IMR-90 (cell line): ENCODE results near the gene ZFYVE28. TPM values are rescaled to one million over a fixed set of nuclear protein-coding genes. Genes with fewer than 3 reads are reported as not detected.

Experiments used
- ATAC-seq: fragments of 200-7000 bp; cut with Tn5 transposase; 2 replicates; pipeline ENCODE4 v1.9.1; 2020; ENCODE audit warnings: low read depth, mild to moderate bottlenecking, moderate library complexity
- BruUV-seq: library from RNA; stranded (reverse); fragments of 400-500 nt; replicated peaks from 2 replicates; lab custom pipeline; 2021; lab: Mats Ljungman, UMichigan
- CTCF ChIA-PET: fragments of 300-600 bp; formaldehyde crosslinking; extraction: SDS; loops from one replicate; lab custom pipeline; 2021; ENCODE audit warnings: antibody characterized with exemption; lab: Yijun Ruan, JAX
- POLR2A ChIA-PET: fragments of 300-600 bp; sonication (Branson Sonifier 250); formaldehyde crosslinking; loops from one replicate; lab custom pipeline; 2022; ENCODE audit warnings: antibody characterized with exemption; ENCODE audit not compliant: unreplicated experiment; lab: Charles Lee
- DNase-seq: peaks from one replicate; pipeline ENCODE4 v3.0.0; 2013
- H2AFZ ChIP-seq: replicated peaks from 2 replicates; pipeline ENCODE3; 2013; ENCODE audit warnings: low read length, mild to moderate bottlenecking; ENCODE audit not compliant: poor library complexity
- H2AK5ac ChIP-seq: 2 replicates; pipeline ENCODE4 v1.6.1; 2013; ENCODE audit warnings: low read depth, low read length, inconsistent platforms
- H2AK9ac ChIP-seq: replicated peaks from 2 replicates; pipeline ENCODE3; 2013; ENCODE audit warnings: mild to moderate bottlenecking, low read depth, low read length, moderate library complexity; ENCODE audit not compliant: poor library complexity
- H2BK120ac ChIP-seq: 2 replicates; pipeline ENCODE4 v1.6.1; 2013; ENCODE audit warnings: low read depth, low read length, inconsistent platforms
- H2BK15ac ChIP-seq: 3 replicates; pipeline ENCODE4 v1.6.1; 2013; ENCODE audit warnings: low read depth, low read length, inconsistent platforms
- H2BK20ac ChIP-seq: 2 replicates; pipeline ENCODE4 v1.6.1; 2013; ENCODE audit warnings: low read depth, mild to moderate bottlenecking, inconsistent platforms, low read length, moderate library complexity
- H2BK5ac ChIP-seq: 2 replicates; pipeline ENCODE4 v1.6.1; 2013; ENCODE audit warnings: mild to moderate bottlenecking, low read depth, low read length, inconsistent platforms; ENCODE audit not compliant: poor library complexity, severe bottlenecking
- H3K14ac ChIP-seq: replicated peaks from 2 replicates; pipeline ENCODE4 v1.6.1; 2013; ENCODE audit warnings: low read depth, low read length, inconsistent platforms
- H3K18ac ChIP-seq: 2 replicates; pipeline ENCODE4 v1.6.1; 2013; ENCODE audit warnings: low read depth, low read length, control low read depth
- H3K23ac ChIP-seq: 2 replicates; pipeline ENCODE4 v1.6.1; 2013; ENCODE audit warnings: low read depth, low read length, inconsistent platforms
- H3K27ac ChIP-seq: 2 replicates; pipeline ENCODE4 v1.5.1; 2013; ENCODE audit warnings: mild to moderate bottlenecking, control low read depth, low read length; ENCODE audit not compliant: insufficient read depth
- H3K27me3 ChIP-seq: 2 replicates; pipeline ENCODE4 v1.6.1; 2013; ENCODE audit warnings: low read length; ENCODE audit not compliant: control insufficient read depth, insufficient read depth
- H3K36me3 ChIP-seq: 2 replicates; pipeline ENCODE4 v1.6.1; 2013; ENCODE audit warnings: low read length, mixed read lengths; ENCODE audit not compliant: control insufficient read depth, insufficient read depth
- H3K4ac ChIP-seq: 2 replicates; pipeline ENCODE4 v1.6.1; 2013; ENCODE audit warnings: low read depth, low read length, inconsistent platforms
- H3K4me1 ChIP-seq: 2 replicates; pipeline ENCODE4 v1.6.1; 2013; ENCODE audit warnings: low read length, mixed read lengths; ENCODE audit not compliant: control insufficient read depth, insufficient read depth
- H3K4me2 ChIP-seq: 2 replicates; pipeline ENCODE4 v1.6.1; 2013; ENCODE audit warnings: low read depth, mild to moderate bottlenecking, control low read depth, low read length, moderate library complexity
- H3K4me3 ChIP-seq: 2 replicates; pipeline ENCODE4 v1.5.1; 2013; ENCODE audit warnings: low read depth, mild to moderate bottlenecking, control low read depth, low read length, moderate library complexity; ENCODE audit not compliant: insufficient read depth
- H3K56ac ChIP-seq: 2 replicates; pipeline ENCODE4 v1.6.1; 2013; ENCODE audit warnings: low read length, inconsistent platforms; ENCODE audit not compliant: insufficient read depth; ENCODE audit errors: extremely low read depth
- H3K79me1 ChIP-seq, 2 experiments: 2 replicates each; pipeline ENCODE4 v1.6.1; 2013; ENCODE audit warnings: low read length in 2 of 2, inconsistent platforms in 1 of 2, low read depth in 1 of 2
- H3K9ac ChIP-seq: 2 replicates; pipeline ENCODE4 v1.6.1; 2013; ENCODE audit warnings: low read depth, low read length, control low read depth
- H3K9me1 ChIP-seq: 2 replicates; pipeline ENCODE4 v1.6.1; 2013; ENCODE audit warnings: low read length, inconsistent platforms; ENCODE audit not compliant: insufficient read depth
- H3K9me3 ChIP-seq: 2 replicates; pipeline ENCODE4 v1.6.1; 2013; ENCODE audit warnings: low read length; ENCODE audit not compliant: control insufficient read depth, insufficient read depth
- H4K20me1 ChIP-seq: 2 replicates; pipeline ENCODE4 v1.6.1; 2013; ENCODE audit warnings: low read length, inconsistent platforms; ENCODE audit not compliant: insufficient read depth
- H4K5ac ChIP-seq: 2 replicates; pipeline ENCODE4 v1.6.1; 2013; ENCODE audit warnings: mild to moderate bottlenecking, low read depth, low read length, control low read depth
- H4K8ac ChIP-seq, 2 experiments: 2 replicates each; pipeline ENCODE4 v1.6.1; 2013; ENCODE audit warnings: low read depth in 2 of 2, low read length in 2 of 2, control low read depth in 1 of 2, inconsistent platforms in 1 of 2
- H4K91ac ChIP-seq: 2 replicates; pipeline ENCODE4 v1.6.1; 2013; ENCODE audit warnings: low read depth, low read length, inconsistent platforms; ENCODE audit not compliant: insufficient read depth
- BHLHE40 ChIP-seq: fragments of 150-350 bp; IDR thresholded peaks from 2 replicates; pipeline ENCODE4 v1.6.1; 2016; ENCODE audit warnings: mild to moderate bottlenecking, low read depth, low read length
- CEBPB ChIP-seq: IDR thresholded peaks from 2 replicates; pipeline ENCODE4 v1.6.1; 2012; ENCODE audit warnings: low read depth, low read length, improper control_type of control experiment
- CHD1 ChIP-seq: IDR thresholded peaks from 2 replicates; pipeline ENCODE4 v1.6.1; 2012; ENCODE audit warnings: low read depth, low read length, improper control_type of control experiment
- FOS ChIP-seq: fragments of 150-350 bp; IDR thresholded peaks from 2 replicates; pipeline ENCODE4 v1.6.1; 2016; ENCODE audit warnings: low read depth, low read length
- MAFK ChIP-seq: IDR thresholded peaks from 2 replicates; pipeline ENCODE4 v1.6.1; 2012; ENCODE audit warnings: low read depth, low read length, improper control_type of control experiment
- MAZ ChIP-seq: IDR thresholded peaks from 2 replicates; pipeline ENCODE4 v1.6.1; 2012; ENCODE audit warnings: low read depth, mild to moderate bottlenecking, low read length, improper control_type of control experiment, moderate library complexity, borderline replicate concordance
- MXI1 ChIP-seq: IDR thresholded peaks from 2 replicates; pipeline ENCODE4 v1.6.1; 2012; ENCODE audit warnings: low read depth, mild to moderate bottlenecking, low read length, moderate library complexity, borderline replicate concordance
- NFE2L2 ChIP-seq: fragments of 150-350 bp; IDR thresholded peaks from 2 replicates; pipeline ENCODE4 v1.6.1; 2016; ENCODE audit warnings: low read depth, mild to moderate bottlenecking, low read length
- RAD21 ChIP-seq: IDR thresholded peaks from 2 replicates; pipeline ENCODE4 v1.6.1; 2012; ENCODE audit warnings: low read length, improper control_type of control experiment
- RCOR1 ChIP-seq: IDR thresholded peaks from 2 replicates; pipeline ENCODE4 v1.6.1; 2012; ENCODE audit warnings: mild to moderate bottlenecking, low read length, improper control_type of control experiment; ENCODE audit not compliant: insufficient replicate concordance
- RFX5 ChIP-seq: IDR thresholded peaks from 2 replicates; pipeline ENCODE4 v1.8.0; 2012; ENCODE audit warnings: low read depth, mild to moderate bottlenecking, low read length, moderate library complexity
- SMC3 ChIP-seq: fragments of 150-350 bp; IDR thresholded peaks from 2 replicates; pipeline ENCODE4 v1.6.1; 2016; ENCODE audit warnings: low read depth, mild to moderate bottlenecking, antibody characterized with exemption, low read length, moderate library complexity
- WGBS, 2 experiments: methylation state at CpG; one replicate each; pipeline versions ENCODE4 v1.1.5 to v1.1.7; 2013; ENCODE audit warnings: missing lambda C conversion rate in 2 of 2; ENCODE audit not compliant: insufficient read length in 1 of 2; ENCODE audit errors: extremely low coverage in 2 of 2; 5-methylcytosine and 5-hydroxymethylcytosine counted together
- dilution Hi-C: fragments of 300-500 bp; cut with HindIII; formaldehyde crosslinking; loops from one replicate; pipeline ENCODE4 v1.14.3; 2018; ENCODE audit warnings: low sequenced_read_pairs; ENCODE audit not compliant: unreplicated experiment
- in situ Hi-C: fragments of 300-500 bp; cut with MboI; formaldehyde crosslinking; loops from 3 replicates; pipeline ENCODE4 v1.14.3; 2019; ENCODE audit warnings: low sequenced_read_pairs, inconsistent platforms, mixed read lengths
- intact Hi-C: fragments of 100-400 bp; cut with micrococcal nuclease; formaldehyde crosslinking; loops from 2 replicates; pipeline ENCODE4 v1.10.0; 2022
- polyA plus RNA-seq, 3 experiments: library from polyadenylated mRNA; depleted of rRNA; stranded (reverse); fragments of >200 nt; gene quantifications; 2 replicates each; pipeline ENCODE4 v1.2.3, GENCODE V29; 2012; ENCODE audit warnings: low replicate concordance in 1 of 3
- total RNA-seq: library from RNA; depleted of rRNA; stranded (reverse); fragments of >200 nt; gene quantifications from 2 replicates; pipeline ENCODE4 v1.2.3, GENCODE V29; 2012
- TF ChIP-seq, protein P1 (sequence below): fragments of 150-350 bp; IDR thresholded peaks from 2 replicates; pipeline ENCODE4 v1.6.1; 2017; ENCODE audit warnings: mild to moderate bottlenecking, antibody characterized with exemption, low read length, low read depth
- TF ChIP-seq, protein P2 (sequence below): conservative IDR thresholded peaks from 2 replicates; pipeline ENCODE4 v1.5.1; 2012; ENCODE audit warnings: mild to moderate bottlenecking, low read depth, low read length, improper control_type of control experiment

ZFYVE28 gene
- total and polyA plus RNA-seq, 2 of the 4 experiments (the other 2 are of a cell fraction): 0.36 to 1.2 TPM

- DNase-seq: no peak
Measured at GRCh38 chr4:2287594-2287915, 130.9 kb downstream of the ZFYVE28 start.

More at GRCh38 chr4:2287594-2287915, 130.9 kb downstream of the ZFYVE28 start:
- H3K9me3 ChIP-seq: no peaks in the 10 kb centered on the region
- no peak for TF ChIP-seq MXI1
- no peak for TF ChIP-seq RFX5
- no peak for TF ChIP-seq FOS
- no peak for TF ChIP-seq NFE2L2
- TF ChIP-seq, protein P1, sequence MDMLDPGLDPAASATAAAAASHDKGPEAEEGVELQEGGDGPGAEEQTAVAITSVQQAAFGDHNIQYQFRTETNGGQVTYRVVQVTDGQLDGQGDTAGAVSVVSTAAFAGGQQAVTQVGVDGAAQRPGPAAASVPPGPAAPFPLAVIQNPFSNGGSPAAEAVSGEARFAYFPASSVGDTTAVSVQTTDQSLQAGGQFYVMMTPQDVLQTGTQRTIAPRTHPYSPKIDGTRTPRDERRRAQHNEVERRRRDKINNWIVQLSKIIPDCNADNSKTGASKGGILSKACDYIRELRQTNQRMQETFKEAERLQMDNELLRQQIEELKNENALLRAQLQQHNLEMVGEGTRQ: no peak
- no peak for TF ChIP-seq CEBPB
- TF ChIP-seq CHD1: no peak
- no peak for TF ChIP-seq MAFK
- no peak for TF ChIP-seq MAZ
- TF ChIP-seq RAD21: no peak
- TF ChIP-seq RCOR1: no peak
- TF ChIP-seq, protein P2, sequence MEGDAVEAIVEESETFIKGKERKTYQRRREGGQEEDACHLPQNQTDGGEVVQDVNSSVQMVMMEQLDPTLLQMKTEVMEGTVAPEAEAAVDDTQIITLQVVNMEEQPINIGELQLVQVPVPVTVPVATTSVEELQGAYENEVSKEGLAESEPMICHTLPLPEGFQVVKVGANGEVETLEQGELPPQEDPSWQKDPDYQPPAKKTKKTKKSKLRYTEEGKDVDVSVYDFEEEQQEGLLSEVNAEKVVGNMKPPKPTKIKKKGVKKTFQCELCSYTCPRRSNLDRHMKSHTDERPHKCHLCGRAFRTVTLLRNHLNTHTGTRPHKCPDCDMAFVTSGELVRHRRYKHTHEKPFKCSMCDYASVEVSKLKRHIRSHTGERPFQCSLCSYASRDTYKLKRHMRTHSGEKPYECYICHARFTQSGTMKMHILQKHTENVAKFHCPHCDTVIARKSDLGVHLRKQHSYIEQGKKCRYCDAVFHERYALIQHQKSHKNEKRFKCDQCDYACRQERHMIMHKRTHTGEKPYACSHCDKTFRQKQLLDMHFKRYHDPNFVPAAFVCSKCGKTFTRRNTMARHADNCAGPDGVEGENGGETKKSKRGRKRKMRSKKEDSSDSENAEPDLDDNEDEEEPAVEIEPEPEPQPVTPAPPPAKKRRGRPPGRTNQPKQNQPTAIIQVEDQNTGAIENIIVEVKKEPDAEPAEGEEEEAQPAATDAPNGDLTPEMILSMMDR: no peak
- no peak for TF ChIP-seq SMC3
- TF ChIP-seq BHLHE40: no peak
- H2AK9ac ChIP-seq: no peak overlapping the region
- dilution Hi-C loops (no loop called here), in situ Hi-C loops (no loop called here), intact Hi-C loops (no loop called here)
- no peak overlapping the region; the same call in 1 of the 2 replicates for H3K14ac ChIP-seq
- POLR2A ChIA-PET: no interaction called here
- peaks cover 6% of the 10 kb centered on the region; the same call in 1 of the 2 replicates for H3K9me1 ChIP-seq
- no peak overlapping the region for H3K4me3 ChIP-seq
- H3K36me3 ChIP-seq: no peaks in the 10 kb centered on the region
- BruUV-seq: no TSS peak
- H4K91ac ChIP-seq: no peak overlapping the region
- H3K18ac ChIP-seq: no peak overlapping the region
- no peak overlapping the region for H3K4me2 ChIP-seq
- no peak overlapping the region for H2BK5ac ChIP-seq
- ATAC-seq: no peak
- H2BK120ac ChIP-seq: no peak overlapping the region
- H3K9ac ChIP-seq: no peak overlapping the region
- no peak overlapping the region for H3K23ac ChIP-seq
- H4K20me1 ChIP-seq: peaks cover 8% of the 10 kb centered on the region; the same call in 1 of the 2 replicates
- no CpG with 5 or more reads among the region's 9 CpGs for WGBS, 2 experiments
- H3K56ac ChIP-seq: no peak overlapping the region
- no peak overlapping the region for H2AFZ ChIP-seq
- no peak overlapping the region for H2AK5ac ChIP-seq
- no peak overlapping the region for H2BK15ac ChIP-seq
- no peak overlapping the region for H4K8ac ChIP-seq
- H3K4me1 ChIP-seq: peaks cover 11% of the 10 kb centered on the region
- no peaks in the 10 kb centered on the region for H3K79me1 ChIP-seq
- no peak overlapping the region for H4K5ac ChIP-seq
- no peak overlapping the region for H3K4ac ChIP-seq
- no peak overlapping the region for H2BK20ac ChIP-seq
- no peaks in the 10 kb centered on the region for H3K27me3 ChIP-seq
- CTCF ChIA-PET: no interaction called here
- no peak overlapping the region for H3K27ac ChIP-seq
